Peyer's patch (tissue), 4 donors: ENCODE results near the gene PTPN11. TPM values are rescaled to one million over a fixed set of nuclear protein-coding genes. Genes with fewer than 3 reads are reported as not detected.

Source experiments
- DNase-seq, 3 donors: peaks; one replicate each; pipeline ENCODE4 v3.0.0-alpha.2; 2017 to 2019
- H3K27ac ChIP-seq, 4 donors: fragments of 200-600 bp; sonication (generic); one replicate each; pipeline ENCODE4 v1.5.1; 2016 to 2019
- H3K27me3 ChIP-seq, 2 donors: fragments of 200-600 bp; sonication (generic); one replicate each; pipeline ENCODE4 v1.5.1; 2019
- H3K36me3 ChIP-seq, 3 donors: fragments of 200-600 bp; sonication (generic); one replicate each; pipeline ENCODE4 v1.5.1; 2016 to 2019
- H3K4me1 ChIP-seq, 4 donors: fragments of 200-600 bp; sonication (generic); one replicate each; pipeline ENCODE4 v1.5.1; 2016 to 2019
- H3K4me3 ChIP-seq, 4 donors: fragments of 200-600 bp; sonication (generic); 1 replicate in 3 of 4; 2 replicates in 1 of 4; pipeline ENCODE4 v1.5.1; 2016 to 2019; ENCODE audit warnings: mild to moderate bottlenecking in 1 of 4
- H3K9me3 ChIP-seq, 4 donors: fragments of 200-600 bp; sonication (generic); one replicate each; pipeline ENCODE4 v1.5.1; 2016 to 2019; ENCODE audit warnings: mild to moderate bottlenecking in 1 of 4
- POLR2A ChIP-seq, 2 donors: fragments of 450-650 bp; IDR thresholded peaks; one replicate each; pipeline ENCODE4 v1.5.1; 2017; ENCODE audit warnings: antibody characterized with exemption in 2 of 2, mild to moderate bottlenecking in 2 of 2, moderate library complexity in 2 of 2
- total RNA-seq, 4 donors: library from RNA; depleted of rRNA; stranded (reverse); fragments of >200 nt; gene quantifications; one replicate each; pipeline ENCODE4 v1.1.0, GENCODE V29; 2016
- TF ChIP-seq, protein P1 (sequence below), 6 experiments: fragments of 450-650 bp in 4 of 6; fragments of 200-600 bp in 2 of 6; sonication (generic) in 1 of 6; IDR thresholded peaks; one replicate each; pipeline ENCODE4 v1.5.1; 2017 to 2019; ENCODE audit warnings: antibody characterized with exemption in 6 of 6, mild to moderate bottlenecking in 3 of 6, moderate library complexity in 1 of 6

The PTPN11 gene
- total RNA-seq, 4 donors from 2014 or later, result 34.5 to 128 (median 40.5) TPM

DNA sequence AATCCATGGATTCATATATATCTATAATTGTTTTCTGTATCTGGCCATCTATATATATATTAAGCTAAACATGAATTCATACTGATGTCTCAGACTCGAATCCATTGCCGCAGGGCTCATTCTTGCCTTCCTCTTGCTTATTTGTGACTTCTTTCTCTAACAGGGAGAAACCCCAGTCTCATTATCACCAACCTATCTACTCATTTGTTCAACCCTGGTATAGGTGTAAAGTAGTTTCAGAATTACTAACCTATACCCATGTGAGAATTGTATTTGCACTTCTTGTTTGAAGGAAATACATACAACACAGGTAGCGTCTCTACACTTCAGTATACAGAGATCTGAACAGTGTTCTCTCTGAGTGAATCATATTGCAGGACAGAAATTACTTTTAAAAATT, 77.7 kb downstream of the PTPN11 start:
- no peaks in the 10 kb centered on the region for H3K27me3 ChIP-seq
- DNase-seq, result no peak
- peaks cover 0 to 53% (median 0%) of the 10 kb centered on the region in 3 donors for H3K36me3 ChIP-seq
- H3K4me1 ChIP-seq, result no peaks in the 10 kb centered on the region
- no peak for TF ChIP-seq POLR2A (IDR thresholded peaks at IDR 0.05)
- TF ChIP-seq, protein P1, sequence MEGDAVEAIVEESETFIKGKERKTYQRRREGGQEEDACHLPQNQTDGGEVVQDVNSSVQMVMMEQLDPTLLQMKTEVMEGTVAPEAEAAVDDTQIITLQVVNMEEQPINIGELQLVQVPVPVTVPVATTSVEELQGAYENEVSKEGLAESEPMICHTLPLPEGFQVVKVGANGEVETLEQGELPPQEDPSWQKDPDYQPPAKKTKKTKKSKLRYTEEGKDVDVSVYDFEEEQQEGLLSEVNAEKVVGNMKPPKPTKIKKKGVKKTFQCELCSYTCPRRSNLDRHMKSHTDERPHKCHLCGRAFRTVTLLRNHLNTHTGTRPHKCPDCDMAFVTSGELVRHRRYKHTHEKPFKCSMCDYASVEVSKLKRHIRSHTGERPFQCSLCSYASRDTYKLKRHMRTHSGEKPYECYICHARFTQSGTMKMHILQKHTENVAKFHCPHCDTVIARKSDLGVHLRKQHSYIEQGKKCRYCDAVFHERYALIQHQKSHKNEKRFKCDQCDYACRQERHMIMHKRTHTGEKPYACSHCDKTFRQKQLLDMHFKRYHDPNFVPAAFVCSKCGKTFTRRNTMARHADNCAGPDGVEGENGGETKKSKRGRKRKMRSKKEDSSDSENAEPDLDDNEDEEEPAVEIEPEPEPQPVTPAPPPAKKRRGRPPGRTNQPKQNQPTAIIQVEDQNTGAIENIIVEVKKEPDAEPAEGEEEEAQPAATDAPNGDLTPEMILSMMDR (IDR thresholded peaks at IDR 0.05), result no peak
- no peaks in the 10 kb centered on the region for H3K9me3 ChIP-seq
- no peak overlapping the region for H3K4me3 ChIP-seq
- H3K27ac ChIP-seq, result no peak overlapping the region

DNA sequence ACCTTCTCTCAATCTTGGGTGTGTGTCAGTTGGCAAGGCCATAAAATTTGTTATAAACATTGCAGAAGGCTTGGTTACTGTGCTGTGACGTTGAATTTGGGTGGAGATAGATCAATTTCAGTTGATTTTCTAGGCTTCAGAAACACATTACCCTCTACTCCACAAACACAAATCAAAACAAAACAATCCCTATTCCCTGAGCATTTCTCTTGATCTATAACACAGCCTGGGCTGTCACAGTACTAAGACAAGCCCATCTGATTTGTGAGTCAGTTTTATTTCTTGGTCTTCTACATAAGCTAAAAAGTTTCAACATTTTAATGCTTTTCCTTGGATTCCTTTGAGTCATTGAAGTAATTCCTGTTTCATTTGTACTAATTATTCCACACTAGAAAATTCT, 79.8 kb downstream of the PTPN11 start:
- H3K27ac ChIP-seq, result no peak overlapping the region
- DNase-seq, result no peak
- TF ChIP-seq POLR2A (IDR thresholded peaks at IDR 0.05), result no peak
- TF ChIP-seq, protein P1 (IDR thresholded peaks at IDR 0.05), result no peak
- peaks cover 0 to 55% (median 0%) of the 10 kb centered on the region in 3 donors for H3K36me3 ChIP-seq
- H3K9me3 ChIP-seq, result no peaks in the 10 kb centered on the region
- H3K27me3 ChIP-seq, result no peaks in the 10 kb centered on the region
- no peak overlapping the region for H3K4me3 ChIP-seq
- H3K4me1 ChIP-seq, result no peaks in the 10 kb centered on the region

DNA sequence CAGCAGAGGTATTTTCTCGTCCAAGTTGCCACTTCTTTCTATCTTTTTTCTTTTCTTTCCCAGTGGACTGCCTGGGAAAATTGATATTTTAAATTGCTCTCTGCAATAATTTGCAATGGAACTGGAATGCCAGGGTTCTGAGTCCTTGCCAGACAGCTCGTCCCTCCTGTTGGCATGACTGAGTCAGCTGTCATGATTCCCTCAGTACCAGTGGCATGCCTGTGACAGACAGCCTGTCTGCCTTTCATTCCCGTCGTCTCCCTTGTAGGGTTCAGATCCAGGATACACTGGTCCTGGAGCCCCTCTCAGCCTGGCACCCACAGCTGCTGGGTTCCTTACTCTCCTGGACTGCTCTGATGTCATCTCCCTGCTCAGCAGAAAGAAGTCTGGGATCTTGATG, 84.8 kb downstream of the PTPN11 start:
- TF ChIP-seq, protein P1 (IDR thresholded peaks at IDR 0.05), result no peak
- no peak for TF ChIP-seq POLR2A (IDR thresholded peaks at IDR 0.05)
- DNase-seq, result no peak
- H3K36me3 ChIP-seq, result peaks cover 0 to 72% (median 0%) of the 10 kb centered on the region in 3 donors

DNA sequence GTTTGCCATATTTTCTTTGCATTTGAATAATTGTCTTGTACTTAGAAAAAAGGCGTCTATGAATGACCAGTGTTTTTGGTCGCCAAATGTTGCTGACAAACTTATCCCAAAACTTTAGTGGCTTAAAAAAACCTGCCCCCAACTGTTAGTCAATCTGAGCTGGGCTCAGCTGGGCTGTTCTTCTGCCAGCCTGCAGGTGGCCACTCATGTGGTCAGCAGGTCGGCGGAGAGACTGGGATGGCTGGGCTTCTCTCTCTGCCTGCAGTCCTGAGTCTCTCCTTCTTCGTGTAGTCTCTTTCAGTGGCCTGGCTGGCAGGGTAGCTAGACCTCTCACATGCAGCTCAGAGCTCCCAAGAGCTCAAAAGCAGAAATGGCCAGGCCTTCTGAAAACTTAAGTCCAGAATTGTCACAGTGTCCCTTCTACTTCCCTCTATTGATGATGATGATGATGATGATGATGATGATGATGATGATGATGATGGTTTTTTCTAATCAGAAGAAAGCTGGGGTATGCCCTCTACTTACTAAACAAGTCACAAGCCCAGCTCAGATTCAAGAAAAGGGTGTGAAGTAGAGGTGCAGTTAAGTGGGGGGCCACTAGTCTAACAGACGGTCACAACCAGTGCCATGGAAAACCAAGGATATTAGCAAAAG, 87.9 kb downstream of the PTPN11 start:
- Histone ChIP-seq H3K9me3 (no peaks in the 10 kb centered on the region), H3K4me1 (no peaks in the 10 kb centered on the region), H3K36me3 (peaks cover 0 to 68% (median 0%) of the 10 kb centered on the region in 3 donors), H3K27ac (no peak overlapping the region), H3K27me3 (no peaks in the 10 kb centered on the region), H3K4me3 (no peak overlapping the region)
- TF ChIP-seq POLR2A (IDR thresholded peaks at IDR 0.05), result no peak
- TF ChIP-seq, protein P1 (IDR thresholded peaks at IDR 0.05), result no peak
- DNase-seq, result no peak

More for the DNA sequence above, 84.8 kb downstream of the PTPN11 start:
- Histone ChIP-seq H3K9me3 (no peaks in the 10 kb centered on the region), H3K4me1 (no peaks in the 10 kb centered on the region), H3K27me3 (no peaks in the 10 kb centered on the region), H3K27ac (no peak overlapping the region), H3K4me3 (no peak overlapping the region)

DNA sequence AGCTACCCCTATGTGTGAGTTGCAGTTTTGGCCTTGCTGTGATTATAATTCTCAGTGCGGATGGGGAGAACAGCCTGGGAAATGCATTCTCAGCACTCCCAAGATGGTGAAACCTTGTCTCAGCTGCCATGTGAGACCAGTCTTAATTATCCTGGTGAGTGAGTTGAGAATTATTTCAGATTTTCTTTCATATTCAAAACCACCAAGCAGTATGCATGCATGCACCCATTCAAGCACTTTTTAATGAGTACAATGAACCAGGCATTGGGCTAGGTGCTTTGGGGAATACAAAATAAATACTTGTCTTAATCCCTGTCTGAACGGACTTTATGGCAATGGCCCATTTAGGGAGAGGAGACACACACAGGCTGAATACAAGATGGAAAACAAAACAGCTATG, 94.7 kb downstream of the PTPN11 start:
- no peak overlapping the region for H3K4me3 ChIP-seq
- no peaks in the 10 kb centered on the region for H3K27me3 ChIP-seq

More for the DNA sequence above, 94.7 kb downstream of the PTPN11 start:
- no peak for TF ChIP-seq POLR2A (IDR thresholded peaks at IDR 0.05)
- TF ChIP-seq, protein P1 (IDR thresholded peaks at IDR 0.05), result no peak
- Histone ChIP-seq H3K27ac (no peak overlapping the region), H3K9me3 (no peaks in the 10 kb centered on the region), H3K36me3 (peaks cover 0 to 3% (median 0%) of the 10 kb centered on the region in 3 donors), H3K4me1 (no peaks in the 10 kb centered on the region)
- DNase-seq, result no peak
